ENCODE measurements around the gene RTN4RL2. TPM values are rescaled to one million over a fixed set of nuclear protein-coding genes. Genes with fewer than 3 reads are reported as not detected.

The RTN4RL2 gene
- total RNA-seq, 2 experiments from 2014 or later = 0.23 to 0.36 TPM

DNA sequence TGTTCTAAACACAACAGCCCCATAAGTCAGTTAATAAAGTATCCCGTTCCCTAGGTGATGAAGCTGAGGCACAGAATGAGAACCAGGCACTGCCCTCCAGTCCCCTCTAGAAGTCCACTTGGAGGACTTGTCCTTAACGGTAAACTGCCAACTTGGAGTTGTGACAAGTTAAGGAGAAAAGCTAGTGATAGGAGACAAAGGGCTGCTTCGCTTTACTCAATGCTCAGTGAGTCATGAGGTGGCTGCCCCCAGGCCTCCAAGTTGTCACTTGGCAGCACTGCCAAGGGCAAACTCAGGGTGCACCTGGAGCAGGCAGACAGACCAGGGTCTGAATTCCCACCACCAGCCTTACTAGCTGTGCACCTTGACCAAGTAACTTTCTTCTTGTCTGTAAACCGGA, 41.6 kb downstream of the RTN4RL2 start:
- CTCF ChIA-PET = interaction anchor here (1.8 to 2.2 kb wide), 3 partner anchors 9 to 25 kb away, joined by 6 to 9 read pairs (median 8); no protein-coding TSS in a partner anchor

DNA sequence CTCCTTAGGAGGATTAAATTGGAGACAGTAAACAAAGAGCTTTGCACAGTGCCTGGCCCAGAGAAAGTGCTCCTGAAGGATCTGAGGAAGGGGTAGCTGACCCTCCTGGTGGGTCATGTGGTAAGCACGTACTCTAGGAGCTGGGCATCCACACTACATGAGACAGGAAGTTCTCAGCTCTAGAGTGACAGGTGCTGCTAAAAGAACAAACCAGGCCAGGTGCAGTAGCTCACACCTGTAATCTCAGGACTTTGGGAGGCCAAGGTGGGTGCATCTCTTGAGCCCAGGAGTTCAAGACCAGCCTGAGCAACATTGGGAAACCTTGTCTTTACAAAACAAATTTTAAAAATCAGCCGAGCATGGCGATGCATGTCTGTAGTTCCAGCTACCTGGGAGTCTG, 42.0 kb downstream of the RTN4RL2 start:
- ChIA-PET POLR2A (no interaction called here), CTCF (interaction anchor here (2.0 to 2.2 kb wide), 2 partner anchors 9 to 25 kb away, joined by 8 to 9 read pairs; no protein-coding TSS in a partner anchor)

More for the DNA sequence above, 41.6 kb downstream of the RTN4RL2 start:
- POLR2A ChIA-PET = no interaction called here

DNA sequence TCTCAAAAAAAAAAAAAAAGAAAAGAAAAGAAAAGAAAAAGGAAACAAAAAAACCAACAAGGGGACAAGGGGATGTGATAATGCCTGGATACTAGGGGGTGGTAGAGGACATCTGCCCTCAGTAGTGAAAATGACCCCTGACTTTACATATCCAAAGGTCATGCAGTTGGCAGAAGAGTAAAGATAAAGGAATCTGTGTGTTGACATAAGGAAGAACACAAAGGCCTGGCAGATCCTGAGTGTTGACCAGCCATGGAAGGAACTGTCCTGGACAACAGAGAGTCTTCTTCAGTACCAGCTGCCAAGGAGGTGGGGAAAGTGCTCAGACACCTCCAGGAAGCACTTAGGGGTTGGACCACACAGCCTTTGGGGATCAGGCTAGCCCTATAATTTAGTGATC, 42.5 kb downstream of the RTN4RL2 start:
- ChIA-PET POLR2A (no interaction called here), CTCF (interaction anchor here (2.0 to 2.2 kb wide), 2 partner anchors 10 to 24 kb away, joined by 8 to 9 read pairs; no protein-coding TSS in a partner anchor)

DNA sequence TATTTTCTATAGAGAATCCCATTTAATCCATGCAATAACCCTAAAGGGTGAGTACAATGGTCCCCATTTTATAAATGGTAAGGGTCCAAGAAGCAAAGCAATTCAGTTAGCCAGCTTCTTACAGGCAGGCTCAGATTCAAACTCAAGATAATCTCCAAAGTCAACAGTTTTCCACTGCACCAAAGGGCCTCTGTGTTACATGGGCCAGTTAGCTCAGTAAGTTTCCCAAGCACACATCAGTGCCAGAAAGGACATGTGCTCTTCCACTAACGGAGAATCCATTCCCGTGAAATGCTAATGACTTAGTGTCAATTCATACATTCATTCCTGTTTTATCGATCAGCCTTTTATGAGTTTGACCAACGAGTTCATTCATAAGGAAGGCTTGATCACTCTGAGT, 44.2 kb downstream of the RTN4RL2 start:
- ChIA-PET POLR2A (no interaction called here), CTCF (interaction anchor here (0.9 to 4.5 kb wide), 4 partner anchors 11 to 47 kb away, joined by 3 to 18 read pairs (median 4); no protein-coding TSS in a partner anchor)

DNA sequence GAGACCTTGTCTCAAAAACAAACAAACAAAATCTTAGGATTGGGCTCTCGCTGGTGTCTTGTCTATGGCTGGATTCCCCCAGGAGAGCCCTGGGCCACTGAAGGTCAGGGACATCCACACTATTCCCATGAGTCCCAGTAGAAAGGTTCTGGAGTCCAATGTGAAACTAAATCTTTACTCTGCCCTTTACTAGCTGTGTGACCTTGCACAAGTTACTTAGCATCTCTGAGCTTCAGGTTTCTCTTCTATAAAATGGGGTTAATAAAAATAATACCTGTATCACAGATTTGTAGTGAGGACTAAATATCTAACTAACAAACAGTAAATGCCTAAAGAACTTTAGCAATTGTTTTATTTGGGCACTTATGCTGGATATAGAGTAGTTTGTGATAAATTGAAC, 46.2 kb downstream of the RTN4RL2 start:
- ChIA-PET CTCF (interaction anchor here (0.6 to 4.5 kb wide), 5 partner anchors 13 to 148 kb away, joined by 3 to 18 read pairs (median 4); no protein-coding TSS in a partner anchor), POLR2A (no interaction called here)

DNA sequence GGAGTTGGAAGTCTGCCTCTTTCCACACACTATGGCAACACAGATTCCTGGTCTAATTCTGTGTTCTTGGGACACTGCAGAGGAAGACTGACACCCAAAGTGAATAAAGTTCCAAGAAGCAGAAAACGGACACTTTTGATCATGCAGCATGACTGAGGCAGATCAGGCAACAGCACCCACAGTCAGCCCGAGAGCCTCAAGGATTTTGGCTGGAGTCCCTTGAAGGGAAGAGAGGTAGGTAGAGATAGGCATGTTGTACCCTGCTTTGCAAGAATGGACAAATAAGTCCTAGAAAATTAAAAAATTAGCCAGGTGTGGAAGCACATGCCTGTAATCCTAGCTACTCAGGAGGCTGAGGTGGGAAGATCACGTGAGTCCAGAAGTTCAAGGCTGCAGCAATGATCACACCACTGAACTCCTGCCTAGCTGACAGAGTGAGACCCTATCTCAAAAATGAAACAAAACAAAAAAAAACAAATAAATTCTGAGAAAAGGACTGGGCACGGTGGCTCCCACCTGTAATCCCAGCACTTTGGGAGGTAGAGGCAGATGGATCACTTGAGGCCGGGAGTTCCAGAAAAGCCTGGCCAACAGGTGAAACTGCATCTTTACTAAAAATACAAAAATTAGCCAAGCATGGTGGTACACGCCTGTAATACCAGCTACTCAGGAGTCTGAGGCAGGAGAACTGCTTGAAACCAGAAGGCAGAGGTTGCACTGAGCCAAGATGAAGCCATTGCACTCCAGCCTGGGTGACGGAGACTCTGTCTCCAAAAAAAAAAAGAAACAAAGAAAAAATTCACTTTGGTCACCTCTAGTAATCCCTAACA, 48.2 kb downstream of the RTN4RL2 start:
- CTCF ChIA-PET = interaction anchor here (4.5 kb wide), 1 partner anchor 15 kb away, joined by 18 read pairs; no protein-coding TSS in a partner anchor
- POLR2A ChIA-PET = no interaction called here

GRCh38 chr11:57511741-57512430, 51.6 kb downstream of the RTN4RL2 start:
- ChIA-PET CTCF (interaction anchor here (1.4 kb wide), 1 partner anchor 18 kb away, joined by 5 read pairs; no protein-coding TSS in a partner anchor), POLR2A (no interaction called here)

DNA sequence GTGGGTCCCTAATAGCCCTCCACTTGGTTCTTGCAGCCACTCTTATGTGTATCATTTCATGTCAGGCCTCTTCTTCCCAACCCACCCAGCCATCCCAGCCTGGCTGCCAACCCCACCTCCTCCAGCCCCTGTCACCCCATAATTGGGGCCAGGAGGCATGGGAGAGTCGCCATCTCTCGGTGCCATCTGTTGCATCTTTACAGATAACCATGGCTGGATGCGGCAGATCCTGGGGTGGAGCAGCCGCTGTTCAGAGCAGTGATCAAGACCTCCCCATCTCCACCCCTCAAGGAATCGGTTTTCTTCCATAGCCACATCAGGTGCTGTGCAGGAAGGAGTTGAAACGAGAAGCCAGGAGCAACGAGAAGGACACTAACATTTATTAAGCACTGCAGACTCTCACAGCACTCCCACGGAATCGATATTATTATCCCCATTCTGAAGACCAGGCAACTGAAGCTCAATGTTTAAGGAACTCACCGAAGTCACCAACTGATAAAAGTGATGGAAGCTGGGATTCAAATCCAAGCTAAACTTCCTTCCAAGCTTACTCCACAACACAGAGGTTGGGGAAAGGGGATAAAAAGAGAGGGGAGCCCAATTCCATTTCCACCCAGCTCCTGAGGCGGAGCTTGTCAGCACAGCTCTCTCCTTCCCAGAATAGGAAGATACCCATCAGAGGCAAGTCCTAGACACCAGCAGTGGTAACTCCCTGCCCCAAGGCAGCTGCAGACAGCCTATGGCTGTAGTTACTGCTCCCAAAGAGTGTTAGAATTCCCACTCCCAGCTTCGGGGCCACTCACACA, 52.5 kb downstream of the RTN4RL2 start:
- POLR2A ChIA-PET = no interaction called here
- CTCF ChIA-PET = interaction anchor here (1.1 to 9.4 kb wide), 3 partner anchors 14 to 55 kb away, joined by 6 to 80 read pairs (median 7); no protein-coding TSS in a partner anchor

DNA sequence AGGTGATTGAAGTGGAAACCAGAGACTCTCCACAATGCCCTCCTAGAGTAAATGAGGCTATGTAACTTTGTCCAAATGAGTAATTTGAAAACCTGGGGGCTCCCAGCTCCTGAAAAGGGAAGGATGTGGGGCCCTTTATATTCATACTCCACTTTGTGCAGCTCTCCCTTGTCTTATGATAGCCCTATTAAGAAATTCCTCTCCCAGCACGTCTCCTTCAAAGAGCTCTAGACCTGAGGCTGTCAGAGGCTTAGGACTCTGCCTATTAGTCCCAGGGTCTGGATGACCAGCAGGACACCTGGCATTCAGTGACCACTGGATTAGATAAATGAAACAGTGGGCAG, 53.1 kb downstream of the RTN4RL2 start:
- CTCF ChIA-PET = interaction anchor here (1.1 to 9.4 kb wide), 4 partner anchors 13 to 55 kb away, joined by 6 to 80 read pairs (median 8); no protein-coding TSS in a partner anchor
- POLR2A ChIA-PET = interaction anchor here (2.0 kb wide), 1 partner anchor 20 kb away, joined by 9 read pairs; no protein-coding TSS in a partner anchor

DNA sequence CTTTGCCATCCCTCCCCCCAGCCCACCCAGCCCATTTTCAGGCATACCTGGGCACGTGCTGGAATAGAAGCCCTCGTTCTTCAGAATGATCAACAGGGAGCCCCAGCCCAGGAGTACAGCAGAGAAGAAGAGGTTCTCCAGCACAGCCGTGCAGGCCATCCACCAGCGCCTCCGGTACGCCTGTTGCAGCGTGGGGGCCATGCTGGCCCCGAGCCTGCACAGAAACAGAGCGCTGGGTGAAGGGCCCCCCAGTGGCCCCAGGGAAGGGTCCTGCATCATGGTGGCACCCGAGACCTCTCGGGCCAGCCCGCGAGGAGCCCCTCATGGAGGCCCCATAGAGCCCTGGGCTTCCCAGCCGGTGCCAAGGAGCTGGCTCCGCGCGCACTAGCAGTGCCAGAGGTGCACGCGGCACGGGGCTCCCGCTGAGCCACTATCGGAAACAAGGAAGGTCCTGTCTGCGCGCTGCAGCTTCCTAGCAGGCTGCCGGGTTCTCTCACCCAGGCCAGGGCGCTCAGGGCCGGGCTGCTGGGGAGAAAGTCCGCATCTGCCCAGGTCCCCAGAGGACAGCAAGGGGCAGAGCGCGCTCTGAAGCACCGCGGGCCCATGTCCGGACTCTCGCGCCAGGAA, 53.7 kb downstream of the RTN4RL2 start:
- CTCF ChIA-PET = interaction anchor here (0.7 to 9.4 kb wide), 8 partner anchors 15 to 139 kb away, joined by 3 to 80 read pairs (median 6); partner anchors contain the start of gene TIMM10
- POLR2A ChIA-PET = interaction anchor here (0.5 to 2.5 kb wide), 4 partner anchors 16 to 89 kb away, joined by 3 to 12 read pairs (median 7); partner anchors contain the start of gene TIMM10

DNA sequence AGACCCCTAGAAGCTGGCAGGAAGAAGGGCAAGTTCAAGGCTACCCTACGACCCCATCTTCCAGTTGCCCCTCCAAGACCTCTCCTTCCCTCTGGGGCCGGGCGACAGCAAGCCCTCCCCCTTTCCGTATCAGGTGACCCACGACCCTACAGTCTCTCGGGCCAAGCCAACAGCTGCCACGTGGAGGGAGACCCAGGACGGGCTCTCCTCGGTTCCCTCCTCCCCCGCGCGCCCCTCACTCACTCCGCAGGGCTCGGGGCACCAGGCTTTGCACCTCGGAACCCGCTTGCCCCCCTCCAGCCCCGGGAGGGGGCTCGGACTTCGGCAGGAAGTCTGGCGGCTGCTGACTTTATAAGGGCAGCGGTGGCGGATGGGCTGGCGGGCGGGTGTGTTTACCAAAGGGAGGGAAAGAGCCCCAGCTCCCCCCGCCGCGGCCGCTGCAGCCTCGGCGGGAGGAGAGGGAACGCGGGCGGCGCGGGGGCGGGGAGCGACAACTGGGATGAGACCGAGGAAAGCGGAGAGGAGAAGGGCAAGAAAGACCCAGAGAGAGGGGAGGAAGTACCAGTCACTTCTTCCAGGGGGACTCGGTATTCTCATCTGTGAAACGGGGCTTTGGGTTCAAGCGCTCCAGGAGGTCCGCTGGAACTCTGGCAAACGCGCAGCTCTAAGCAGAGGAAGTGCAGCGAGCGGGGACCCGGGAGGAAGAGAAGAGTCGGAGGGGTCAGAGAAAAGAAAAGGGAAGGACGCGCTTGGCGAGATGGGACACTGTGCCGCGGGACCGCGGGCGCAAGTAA, 54.4 kb downstream of the RTN4RL2 start:
- CTCF ChIA-PET = interaction anchor here (0.7 to 9.4 kb wide), 13 partner anchors 14 to 183 kb away, joined by 3 to 80 read pairs (median 5); partner anchors contain the start of gene TIMM10
- POLR2A ChIA-PET = interaction anchor here (0.5 to 2.5 kb wide), 8 partner anchors 13 to 93 kb away, joined by 3 to 12 read pairs (median 4); partner anchors contain the start of gene TIMM10

GRCh38 chr11:57515332-57516060, 55.2 kb downstream of the RTN4RL2 start, which contains the start of gene SLC43A1:
SLC43A1 (minus strand) TSS chr11:57515702; CDS start chr11:57514111, 1,591 bp downstream.
- ChIA-PET CTCF (interaction anchor here (0.9 to 9.4 kb wide), 10 partner anchors 13 to 182 kb away, joined by 3 to 80 read pairs (median 6); partner anchors contain the start of genes RTN4RL2 and TIMM10), POLR2A (interaction anchor here (0.6 to 2.5 kb wide), 5 partner anchors 12 to 33 kb away, joined by 3 to 12 read pairs (median 6); partner anchors contain the start of gene TIMM10)

GRCh38 chr11:57516061-57516443, 55.7 kb downstream of the RTN4RL2 start:
- CTCF ChIA-PET = interaction anchor here (1.9 to 9.4 kb wide), 5 partner anchors 13 to 58 kb away, joined by 5 to 80 read pairs (median 21); partner anchors contain the start of genes RTN4RL2 and TIMM10
- POLR2A ChIA-PET = interaction anchor here (0.6 to 2.5 kb wide), 4 partner anchors 12 to 56 kb away, joined by 3 to 12 read pairs (median 4); partner anchors contain the start of gene TIMM10

GRCh38 chr11:57521116-57521515, 60.8 kb downstream of the RTN4RL2 start:
- ChIA-PET POLR2A (no interaction called here), CTCF (interaction anchor here (9.4 kb wide), 1 partner anchor 27 kb away, joined by 80 read pairs; no protein-coding TSS in a partner anchor)

- ChIA-PET CTCF (interaction anchor here (1.9 kb wide), 1 partner anchor 30 kb away, joined by 9 read pairs; no protein-coding TSS in a partner anchor), POLR2A (no interaction called here)
These were observed 63.1 kb downstream of the RTN4RL2 start for GRCh38 chr11:57523419-57523818.

Data from activated CD8-positive, alpha-beta memory T cell treated with anti-CD3 and anti-CD28 coated beads for 36 hours (primary cell).